Measurements from ENCODE around the gene MTRF1.

Gene MTRF1

GRCh38 chr13:41196011-41196410 lies 67.4 kb downstream of the MTRF1 start:
- Histone ChIP-seq H3K27ac (replicated peaks; ENCODE audit: low read length) (no peak overlapping the region), H3K9me3 (replicated peaks in 1 of 2; ENCODE audit: control insufficient read depth in 2 of 2, insufficient read depth in 1 of 2, low read depth in 1 of 2, low read length in 2 of 2) (peaks cover 0 to 20% of the 10 kb centered on the region in 2 donors), H2BK120ac (ENCODE audit: low read depth, low read length) (no peak overlapping the region), H4K91ac (ENCODE audit: low read depth, low read length, poor library complexity) (no peak overlapping the region), H3K4me1 (ENCODE audit: control insufficient read depth in 2 of 2, insufficient read depth in 1 of 2, low read depth in 1 of 2, low read length in 2 of 2) (peaks cover 0 to 3% of the 10 kb centered on the region in 2 donors), H2BK15ac (ENCODE audit: low read length) (no peak overlapping the region), H2AFZ (ENCODE audit: low read length) (no peak overlapping the region), H3K9ac (ENCODE audit: low read depth, low read length, poor library complexity) (no peak overlapping the region), H3K4me2 (ENCODE audit: insufficient read depth, low read length, poor library complexity, severe bottlenecking) (no peak overlapping the region), H3K79me1 (ENCODE audit: low read depth, low read length) (peaks cover 2% of the 10 kb centered on the region), H2BK5ac (ENCODE audit: low read length) (no peak overlapping the region), H3K27me3 (ENCODE audit: control insufficient read depth in 3 of 3, insufficient read depth in 3 of 3, low read depth in 1 of 3, low read length in 3 of 3) (no peaks in the 10 kb centered on the region), H3K14ac (ENCODE audit: low read length) (no peak overlapping the region), H3K4me3 (ENCODE audit: low read length in 2 of 2) (no peak overlapping the region), H3K36me3 (replicated peaks in 1 of 2; ENCODE audit: control insufficient read depth in 2 of 2, insufficient read depth in 2 of 2, low read length in 2 of 2) (peaks cover 0 to 16% of the 10 kb centered on the region in 2 donors), H4K8ac (ENCODE audit: low read depth, low read length) (no peak overlapping the region), H3K4ac (ENCODE audit: low read length) (no peak overlapping the region), H2AK5ac (ENCODE audit: low read depth, low read length) (no peak overlapping the region), H2BK12ac (ENCODE audit: low read length) (no peak overlapping the region), H3K23ac (ENCODE audit: low read depth, low read length, poor library complexity) (no peak overlapping the region), H3K18ac (ENCODE audit: low read length) (no peak overlapping the region)
- DNase-seq (ENCODE audit: low spot score), result no peak

GRCh38 chr13:41193919-41194824 lies 69.2 kb downstream of the MTRF1 start, which contains the start of gene KBTBD7:
Gene KBTBD7, minus strand, starts transcription at chr13:41194569. Its CDS starts 312 bp downstream, at chr13:41194257.
- Histone ChIP-seq H3K14ac (ENCODE audit: low read length) (no peak within 1 kb of the TSS), H2BK5ac (ENCODE audit: low read length) (peak within 1 kb of the TSS; percentile 93), H3K27ac (replicated peaks; ENCODE audit: low read length) (peak within 1 kb of the TSS; percentile 91), H2AFZ (ENCODE audit: low read length) (peak within 1 kb of the TSS; percentile 94), H3K9ac (ENCODE audit: low read depth, low read length, poor library complexity) (peak within 1 kb of the TSS; percentile 95), H3K4me1 (ENCODE audit: control insufficient read depth in 2 of 2, insufficient read depth in 1 of 2, low read depth in 1 of 2, low read length in 2 of 2) (peaks cover 0 to 3% of the 10 kb centered on the region in 2 donors), H3K36me3 (replicated peaks in 1 of 2; ENCODE audit: control insufficient read depth in 2 of 2, insufficient read depth in 2 of 2, low read length in 2 of 2) (peaks cover 0 to 16% of the 10 kb centered on the region in 2 donors), H2AK5ac (ENCODE audit: low read depth, low read length) (peak within 1 kb of the TSS; percentile 84), H4K8ac (ENCODE audit: low read depth, low read length) (peak within 1 kb of the TSS; percentile 19), H3K27me3 (ENCODE audit: control insufficient read depth in 3 of 3, insufficient read depth in 3 of 3, low read depth in 1 of 3, low read length in 3 of 3) (no peaks in the 10 kb centered on the region), H4K91ac (ENCODE audit: low read depth, low read length, poor library complexity) (no peak within 1 kb of the TSS), H3K4me3 (ENCODE audit: low read length in 2 of 2) (peak within 1 kb of the TSS; percentile 67 to 85), H2BK120ac (ENCODE audit: low read depth, low read length) (no peak within 1 kb of the TSS), H3K4ac (ENCODE audit: low read length) (no peak within 1 kb of the TSS), H3K79me1 (ENCODE audit: low read depth, low read length) (peaks cover 2% of the 10 kb centered on the region), H3K4me2 (ENCODE audit: insufficient read depth, low read length, poor library complexity, severe bottlenecking) (peak within 1 kb of the TSS; percentile 80), H2BK12ac (ENCODE audit: low read length) (no peak within 1 kb of the TSS), H3K23ac (ENCODE audit: low read depth, low read length, poor library complexity) (peak within 1 kb of the TSS; percentile 80), H3K18ac (ENCODE audit: low read length) (peak within 1 kb of the TSS; percentile 93), H3K9me3 (replicated peaks in 1 of 2; ENCODE audit: control insufficient read depth in 2 of 2, insufficient read depth in 1 of 2, low read depth in 1 of 2, low read length in 2 of 2) (peaks cover 0 to 25% of the 10 kb centered on the region in 2 donors), H2BK15ac (ENCODE audit: low read length) (no peak within 1 kb of the TSS)
- peak; percentile 86 for DNase-seq (ENCODE audit: low spot score)
- no CpG with 5 or more reads among the region's 66 CpGs for WGBS, 2 donors (ENCODE audit: extremely low coverage in 2 of 2, insufficient read length in 2 of 2, insufficient replicate concordance in 1 of 2)

- H3K4ac ChIP-seq (ENCODE audit: low read length), result no peak overlapping the region
- no peak overlapping the region for H2BK120ac ChIP-seq (ENCODE audit: low read depth, low read length)
- H3K79me1 ChIP-seq (ENCODE audit: low read depth, low read length), result peaks cover 2% of the 10 kb centered on the region
- no peaks in the 10 kb centered on the region for H3K27me3 ChIP-seq (ENCODE audit: control insufficient read depth in 3 of 3, insufficient read depth in 3 of 3, low read depth in 1 of 3, low read length in 3 of 3)
- H3K4me2 ChIP-seq (ENCODE audit: insufficient read depth, low read length, poor library complexity, severe bottlenecking), result peak overlapping the region; percentile 33
- no peak overlapping the region for H4K91ac ChIP-seq (ENCODE audit: low read depth, low read length, poor library complexity)
- H2AFZ ChIP-seq (ENCODE audit: low read length), result peak overlapping the region; percentile 94
- H3K18ac ChIP-seq (ENCODE audit: low read length), result no peak overlapping the region
- no peak overlapping the region for H2BK15ac ChIP-seq (ENCODE audit: low read length)
- H3K4me3 ChIP-seq (ENCODE audit: low read length in 2 of 2), result peak overlapping the region in 1 of 2 donors; percentile 67
- H3K14ac ChIP-seq (ENCODE audit: low read length), result no peak overlapping the region
- H2BK5ac ChIP-seq (ENCODE audit: low read length), result no peak overlapping the region
- H3K4me1 ChIP-seq (ENCODE audit: control insufficient read depth in 2 of 2, insufficient read depth in 1 of 2, low read depth in 1 of 2, low read length in 2 of 2), result peaks cover 0 to 3% of the 10 kb centered on the region in 2 donors
- no peak overlapping the region for H4K8ac ChIP-seq (ENCODE audit: low read depth, low read length)
- no CpG with 5 or more reads among the region's 18 CpGs for WGBS, 2 donors (ENCODE audit: extremely low coverage in 2 of 2, insufficient read length in 2 of 2, insufficient replicate concordance in 1 of 2)
- H3K36me3 ChIP-seq (replicated peaks in 1 of 2; ENCODE audit: control insufficient read depth in 2 of 2, insufficient read depth in 2 of 2, low read length in 2 of 2), result peaks cover 0 to 16% of the 10 kb centered on the region in 2 donors
- no peak overlapping the region for H3K23ac ChIP-seq (ENCODE audit: low read depth, low read length, poor library complexity)
- H3K27ac ChIP-seq (replicated peaks; ENCODE audit: low read length), result no peak overlapping the region
- peaks cover 0 to 25% of the 10 kb centered on the region in 2 donors for H3K9me3 ChIP-seq (replicated peaks in 1 of 2; ENCODE audit: control insufficient read depth in 2 of 2, insufficient read depth in 1 of 2, low read depth in 1 of 2, low read length in 2 of 2)
- H2BK12ac ChIP-seq (ENCODE audit: low read length), result no peak overlapping the region
- H3K9ac ChIP-seq (ENCODE audit: low read depth, low read length, poor library complexity), result peak overlapping the region; percentile 60
- peak overlapping the region; percentile 84 for H2AK5ac ChIP-seq (ENCODE audit: low read depth, low read length)
- DNase-seq (ENCODE audit: low spot score), result no peak
Measured at GRCh38 chr13:41193469-41193868, 69.9 kb downstream of the MTRF1 start.

- H4K8ac ChIP-seq (ENCODE audit: low read depth, low read length), result no peak overlapping the region
- peaks cover 0 to 16% of the 10 kb centered on the region in 2 donors for H3K36me3 ChIP-seq (replicated peaks in 1 of 2; ENCODE audit: control insufficient read depth in 2 of 2, insufficient read depth in 2 of 2, low read length in 2 of 2)
- H2BK15ac ChIP-seq (ENCODE audit: low read length), result no peak overlapping the region
- no peak overlapping the region for H3K4ac ChIP-seq (ENCODE audit: low read length)
- H3K18ac ChIP-seq (ENCODE audit: low read length), result no peak overlapping the region
- no CpG with 5 or more reads among the region's 6 CpGs for WGBS, 2 donors (ENCODE audit: extremely low coverage in 2 of 2, insufficient read length in 2 of 2, insufficient replicate concordance in 1 of 2)
- no peak overlapping the region for H2BK5ac ChIP-seq (ENCODE audit: low read length)
- H3K4me3 ChIP-seq (ENCODE audit: low read length in 2 of 2), result no peak overlapping the region
- no peaks in the 10 kb centered on the region for H3K27me3 ChIP-seq (ENCODE audit: control insufficient read depth in 3 of 3, insufficient read depth in 3 of 3, low read depth in 1 of 3, low read length in 3 of 3)
- no peak overlapping the region for H2BK120ac ChIP-seq (ENCODE audit: low read depth, low read length)
- no peak overlapping the region for H3K27ac ChIP-seq (replicated peaks; ENCODE audit: low read length)
- peaks cover 2 to 24% of the 10 kb centered on the region in 2 donors for H3K9me3 ChIP-seq (replicated peaks in 1 of 2; ENCODE audit: control insufficient read depth in 2 of 2, insufficient read depth in 1 of 2, low read depth in 1 of 2, low read length in 2 of 2)
- no peak overlapping the region for H3K14ac ChIP-seq (ENCODE audit: low read length)
- no peak overlapping the region for H3K4me2 ChIP-seq (ENCODE audit: insufficient read depth, low read length, poor library complexity, severe bottlenecking)
- H2AFZ ChIP-seq (ENCODE audit: low read length), result no peak overlapping the region
- peaks cover 2% of the 10 kb centered on the region for H3K79me1 ChIP-seq (ENCODE audit: low read depth, low read length)
- peaks cover 0 to under 1% of the 10 kb centered on the region in 2 donors for H3K4me1 ChIP-seq (ENCODE audit: control insufficient read depth in 2 of 2, insufficient read depth in 1 of 2, low read depth in 1 of 2, low read length in 2 of 2)
- H4K91ac ChIP-seq (ENCODE audit: low read depth, low read length, poor library complexity), result no peak overlapping the region
- H3K23ac ChIP-seq (ENCODE audit: low read depth, low read length, poor library complexity), result no peak overlapping the region
- DNase-seq (ENCODE audit: low spot score), result no peak
- H3K9ac ChIP-seq (ENCODE audit: low read depth, low read length, poor library complexity), result no peak overlapping the region
- no peak overlapping the region for H2BK12ac ChIP-seq (ENCODE audit: low read length)
- H2AK5ac ChIP-seq (ENCODE audit: low read depth, low read length), result no peak overlapping the region
Measured at GRCh38 chr13:41188584-41188983, 74.8 kb downstream of the MTRF1 start.
